ENCODE measurements around the gene TSKU.
A peak's percentile ranks its signal among the peaks of the same experiment; 100 is the strongest.

Gene TSKU, protein sequence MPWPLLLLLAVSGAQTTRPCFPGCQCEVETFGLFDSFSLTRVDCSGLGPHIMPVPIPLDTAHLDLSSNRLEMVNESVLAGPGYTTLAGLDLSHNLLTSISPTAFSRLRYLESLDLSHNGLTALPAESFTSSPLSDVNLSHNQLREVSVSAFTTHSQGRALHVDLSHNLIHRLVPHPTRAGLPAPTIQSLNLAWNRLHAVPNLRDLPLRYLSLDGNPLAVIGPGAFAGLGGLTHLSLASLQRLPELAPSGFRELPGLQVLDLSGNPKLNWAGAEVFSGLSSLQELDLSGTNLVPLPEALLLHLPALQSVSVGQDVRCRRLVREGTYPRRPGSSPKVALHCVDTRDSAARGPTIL

DNA sequence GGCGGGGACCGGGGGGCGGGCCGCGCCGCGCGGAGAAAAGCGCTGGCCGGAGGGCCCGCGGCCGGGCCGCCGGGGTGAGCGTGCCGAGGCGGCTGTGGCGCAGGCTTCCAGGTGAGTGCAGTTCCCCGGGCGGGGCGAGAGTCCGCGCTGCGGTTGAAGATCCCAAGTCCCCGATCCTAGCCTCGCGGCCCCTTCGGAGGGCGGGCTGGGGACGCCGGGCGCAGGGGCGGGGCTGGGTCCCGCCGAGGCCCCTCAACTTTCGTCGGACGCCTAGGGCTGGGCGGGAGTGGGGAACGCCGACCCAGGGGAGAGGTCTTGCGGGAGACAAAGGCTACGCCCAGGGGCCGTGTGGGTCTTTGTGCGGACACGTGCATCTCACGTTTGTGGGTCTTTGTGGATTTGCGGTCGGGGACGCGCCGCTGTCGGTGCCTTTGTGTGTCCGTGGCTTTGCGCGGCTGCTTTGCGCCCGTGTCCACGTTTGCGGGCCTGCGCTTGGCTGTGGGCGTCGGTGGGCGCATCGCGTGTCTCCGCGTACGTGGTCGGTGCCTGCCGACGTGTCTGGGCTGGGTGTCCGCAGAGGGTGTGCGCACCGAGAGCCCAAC lies at the start of gene TSKU:
TSKU (plus strand) TSS at position 63 of the 602 bp plus-strand sequence. CDS start 12,261 bp downstream, outside the sequence.
- DNase-seq (ENCODE audit: low read depth): no peak

- peak; percentile 17 for DNase-seq (ENCODE audit: low read depth)
Observed at GRCh38 chr11:76733906-76734305, 49.2 kb upstream of the TSKU start.

- no peak for DNase-seq (ENCODE audit: low read depth)
Observed at GRCh38 chr11:76734456-76735420, 48.4 kb upstream of the TSKU start.

DNA sequence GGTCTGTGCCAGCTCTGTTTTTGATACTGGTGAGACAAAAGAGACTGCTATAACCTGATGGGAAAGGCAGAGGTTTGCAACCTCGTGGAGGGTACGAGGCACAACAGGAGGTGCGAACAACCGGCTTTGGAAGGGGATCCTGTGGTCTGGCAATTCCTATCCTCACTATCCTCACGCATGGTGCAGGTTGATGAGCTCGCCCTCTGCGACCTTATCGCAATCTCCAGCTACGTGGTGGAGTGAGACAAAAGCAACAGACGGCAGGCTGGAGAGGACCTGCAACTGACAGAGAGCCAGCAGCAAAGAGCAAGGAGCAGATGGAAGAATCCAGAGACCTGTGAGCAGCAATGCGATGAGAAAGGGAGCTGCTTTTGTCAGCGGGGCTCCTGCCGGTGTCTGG lies 47.3 kb upstream of the TSKU start:
- DNase-seq (ENCODE audit: low read depth): no peak

GRCh38 chr11:76736266-76736665 lies 46.9 kb upstream of the TSKU start:
- DNase-seq (ENCODE audit: low read depth): no peak

DNA sequence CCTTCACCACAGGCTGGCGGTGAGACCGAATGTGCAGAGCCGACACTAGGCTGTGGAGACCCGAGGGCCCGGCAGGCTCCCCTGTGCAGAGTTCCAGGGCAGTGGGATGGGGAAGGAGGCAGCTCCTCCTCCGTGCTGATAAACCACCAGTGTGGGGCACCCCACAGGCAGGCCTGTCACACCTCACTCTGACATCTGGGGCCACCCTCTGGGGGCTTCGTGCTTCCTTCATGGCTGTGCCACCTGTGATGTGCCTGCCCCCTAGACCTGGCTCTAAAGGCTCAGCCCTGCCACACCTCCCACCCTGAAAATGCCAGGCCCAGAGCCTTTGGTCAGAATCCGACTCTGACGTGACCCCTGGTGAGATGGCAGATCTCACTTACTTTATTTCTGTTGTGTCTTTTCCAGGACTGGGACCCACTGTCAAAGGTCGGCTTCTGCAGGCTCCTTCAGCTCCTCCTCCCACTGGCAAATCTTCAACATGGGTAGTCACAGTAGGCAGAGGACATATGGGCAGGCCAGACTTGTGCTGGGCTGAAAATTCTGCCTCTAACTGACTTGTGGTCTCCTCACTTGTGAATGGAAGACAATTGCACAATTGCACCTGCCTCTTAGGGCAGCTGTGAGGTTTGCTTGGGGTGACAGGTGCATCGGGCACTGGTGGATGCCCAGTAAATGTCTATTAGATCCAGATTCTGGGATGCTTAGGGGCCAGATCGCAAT lies 46.2 kb upstream of the TSKU start:
- no peak for DNase-seq (ENCODE audit: low read depth)

GRCh38 chr11:76738618-76739240 lies 44.4 kb upstream of the TSKU start:
- DNase-seq (ENCODE audit: low read depth): no peak

- no peak for DNase-seq (ENCODE audit: low read depth)
Observed at GRCh38 chr11:76739798-76740197, 43.4 kb upstream of the TSKU start.

GRCh38 chr11:76740772-76741171 lies 42.4 kb upstream of the TSKU start:
- no peak for DNase-seq (ENCODE audit: low read depth)

DNA sequence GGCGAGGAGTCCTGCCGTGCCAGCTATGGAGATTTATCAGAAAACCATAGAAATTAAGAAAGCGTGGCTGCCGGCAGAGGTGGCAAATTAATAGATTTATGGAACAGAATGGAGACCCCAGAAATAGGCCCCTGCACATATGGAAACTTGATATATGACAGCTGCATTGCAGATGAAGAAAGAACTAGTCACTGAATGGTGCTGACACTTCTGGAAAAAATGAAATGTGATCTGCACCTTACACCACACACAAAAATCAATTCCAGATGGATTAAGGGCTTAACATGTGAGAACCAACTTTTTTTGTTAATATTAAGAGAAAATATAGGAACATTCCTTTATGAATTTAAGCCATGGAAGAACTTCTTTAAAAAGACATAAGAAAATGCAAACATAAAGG lies 40.3 kb upstream of the TSKU start:
- DNase-seq (ENCODE audit: low read depth): no peak

- no peak for DNase-seq (ENCODE audit: low read depth)
Observed at GRCh38 chr11:76744186-76745043, 38.7 kb upstream of the TSKU start.

GRCh38 chr11:76745044-76745376 lies 38.1 kb upstream of the TSKU start:
- DNase-seq (ENCODE audit: low read depth): no peak

- no peak for DNase-seq (ENCODE audit: low read depth)
Observed at GRCh38 chr11:76745561-76746207, 37.5 kb upstream of the TSKU start.

DNA sequence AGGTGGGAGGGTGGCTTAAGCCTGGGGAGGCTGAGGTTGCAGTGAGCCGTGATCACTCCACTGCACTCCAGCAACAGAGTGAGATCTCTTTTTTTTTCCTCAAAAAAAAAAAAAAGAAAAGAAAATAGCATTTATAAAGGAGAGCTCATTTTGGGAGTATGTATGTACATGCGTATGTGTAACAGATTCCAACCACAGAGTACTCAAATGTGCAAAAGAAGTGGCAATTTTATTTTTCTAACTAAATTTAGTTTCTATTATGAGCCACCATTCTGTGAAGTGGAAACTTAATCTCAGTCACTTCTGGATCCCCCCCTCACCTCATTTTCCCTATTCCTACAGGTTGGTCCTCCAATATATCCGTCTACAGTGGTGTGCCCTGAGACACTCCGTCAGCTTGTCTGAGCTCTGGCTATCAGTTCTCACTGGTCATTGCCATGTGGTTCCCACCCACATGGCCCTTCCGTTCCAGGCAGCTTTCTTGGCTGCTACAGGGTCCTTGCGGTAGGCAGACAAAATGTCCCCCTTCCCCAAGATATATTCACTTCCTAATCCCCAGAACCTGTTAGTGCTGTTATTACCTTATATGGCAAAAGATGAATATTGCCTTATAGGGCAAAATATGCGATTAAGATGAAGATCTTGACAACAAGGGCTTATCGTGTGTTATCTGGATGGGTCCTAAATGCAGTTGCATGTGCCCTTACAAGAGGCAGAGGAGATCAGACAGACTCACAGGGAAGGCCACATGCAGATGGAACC lies 35.8 kb upstream of the TSKU start:
- DNase-seq (ENCODE audit: low read depth): no peak

DNA sequence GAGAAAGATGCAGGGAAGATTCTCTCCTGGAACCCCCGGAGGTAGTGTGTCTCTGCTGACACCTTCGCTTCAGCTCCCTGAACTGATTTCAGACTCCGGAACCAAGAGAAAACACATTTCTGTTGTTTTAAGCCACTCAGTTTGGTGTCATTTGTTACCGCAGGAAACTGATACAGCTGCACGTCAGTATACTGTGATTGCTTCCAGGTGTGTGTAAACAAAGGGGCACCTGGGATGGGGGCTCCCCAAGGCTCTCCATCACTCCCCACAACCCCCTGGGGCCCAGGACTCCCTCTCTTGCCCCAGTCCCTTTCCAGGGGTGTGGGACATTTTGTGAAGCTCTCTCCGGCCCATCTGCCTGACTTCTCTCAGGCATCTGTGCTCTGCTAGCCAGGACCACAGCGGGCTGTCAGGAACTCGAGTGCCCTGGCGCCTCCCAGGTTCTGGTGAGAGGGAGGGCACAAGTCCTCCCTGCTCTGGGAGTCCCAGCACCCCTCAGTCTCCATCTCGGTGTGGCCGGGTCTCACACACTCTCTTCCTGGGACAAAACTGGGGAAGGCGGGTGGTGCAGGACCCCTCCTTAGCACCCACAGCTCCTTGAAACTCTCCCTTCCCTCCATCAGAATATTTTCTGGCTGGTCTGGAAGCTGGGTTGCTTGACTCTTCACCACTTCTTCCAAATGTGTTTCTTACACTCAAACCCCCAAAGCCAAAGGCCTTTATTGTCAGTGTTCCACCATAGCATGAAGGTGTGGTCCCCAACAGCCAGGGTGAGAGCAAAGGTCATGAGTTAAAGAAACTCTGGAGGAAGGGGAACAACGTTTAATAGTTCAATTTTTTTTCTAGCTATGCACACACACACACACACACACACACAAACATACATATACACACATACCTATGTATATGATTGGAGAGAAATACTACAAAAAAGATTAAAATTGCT lies 35.0 kb upstream of the TSKU start:
- no peak for DNase-seq (ENCODE audit: low read depth)

- no peak for DNase-seq (ENCODE audit: low read depth)
Observed at GRCh38 chr11:76748948-76749347, 34.2 kb upstream of the TSKU start.

DNA sequence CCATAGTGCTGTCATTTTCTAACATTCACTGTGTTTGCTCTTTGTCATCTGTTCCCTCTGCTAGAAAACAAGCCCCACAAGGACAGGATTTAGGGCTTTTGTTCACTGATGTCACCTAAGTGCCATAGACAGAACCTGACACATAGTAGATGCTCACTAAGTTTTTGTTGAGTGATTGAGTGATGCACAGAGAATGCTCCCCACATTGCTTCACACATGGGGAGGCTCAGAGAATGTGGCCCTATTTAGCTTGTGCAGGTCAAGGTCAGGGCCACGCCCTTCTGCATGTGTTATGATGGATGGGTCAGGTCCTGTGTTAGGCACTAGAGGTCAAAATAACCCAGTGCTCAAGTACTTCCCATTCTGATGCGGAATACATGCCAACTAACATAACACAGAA lies 33.1 kb upstream of the TSKU start:
- DNase-seq (ENCODE audit: low read depth): no peak

GRCh38 chr11:76750746-76751145 lies 32.4 kb upstream of the TSKU start:
- no peak for DNase-seq (ENCODE audit: low read depth)

Measured in stimulated activated CD4-positive, alpha-beta T cell treated with anti-CD3 and anti-CD28 coated beads, Interleukin-2, amount 100 ng/mL, for 4 hours (primary cell).